H1 (cell line): ENCODE measurements around the gene CXCL9. TPM values are rescaled to one million over a fixed set of nuclear protein-coding genes. Genes with fewer than 3 reads are reported as not detected.

Experiments used
- CTCF ChIA-PET: fragments of 300-600 bp; sonication (Branson Sonifier 250); formaldehyde crosslinking; loops from one replicate; lab custom pipeline; 2021; ENCODE audit not compliant: partially characterized antibody; lab: Charles Lee
- POLR2A ChIA-PET: fragments of 300-600 bp; sonication (Branson Sonifier 250); formaldehyde crosslinking; loops from one replicate; lab custom pipeline; 2021; ENCODE audit warnings: inconsistent platforms; ENCODE audit not compliant: partially characterized antibody; lab: Charles Lee
- DNase-seq, 2 experiments: peaks; one replicate each; pipeline versions ENCODE4 v3.0.0 to v3.0.0-alpha.2; 2010 to 2022; ENCODE audit warnings: low spot score in 2 of 2, low read depth in 1 of 2, mixed read lengths in 1 of 2
- FAIRE-seq: peaks from 2 replicates; lab custom pipeline; 2011; peaks lifted over from hg19 to GRCh38; lab: Jason Lieb, UNC
- H2AFZ ChIP-seq: 2 replicates; pipeline ENCODE4 v1.8.1; 2012; ENCODE audit warnings: low read length, inconsistent platforms
- H2AK5ac ChIP-seq: 2 replicates; pipeline ENCODE4 v1.6.1; 2013; ENCODE audit warnings: low read depth, low read length
- H2BK120ac ChIP-seq: replicated peaks from 2 replicates; pipeline ENCODE3; 2013; ENCODE audit warnings: low read depth, low read length, inconsistent platforms
- H2BK12ac ChIP-seq: 2 replicates; pipeline ENCODE4 v1.6.1; 2013; ENCODE audit warnings: low read depth, low read length
- H2BK15ac ChIP-seq: 2 replicates; pipeline ENCODE4 v1.6.1; 2013; ENCODE audit warnings: low read length
- H2BK20ac ChIP-seq: 2 replicates; pipeline ENCODE4 v1.6.1; 2013; ENCODE audit warnings: low read length
- H2BK5ac ChIP-seq: 2 replicates; pipeline ENCODE4 v1.6.1; 2013; ENCODE audit warnings: low read depth, low read length
- H3K14ac ChIP-seq: 2 replicates; pipeline ENCODE4 v1.6.1; 2013; ENCODE audit warnings: inconsistent platforms; ENCODE audit not compliant: insufficient read length
- H3K18ac ChIP-seq: 2 replicates; pipeline ENCODE4 v1.6.1; 2013; ENCODE audit warnings: low read length; ENCODE audit errors: extremely low read depth
- H3K23ac ChIP-seq: 2 replicates; pipeline ENCODE4 v1.6.1; 2013; ENCODE audit warnings: inconsistent platforms; ENCODE audit not compliant: insufficient read length
- H3K23me2 ChIP-seq: 2 replicates; pipeline ENCODE4 v1.6.1; 2013; ENCODE audit warnings: low read depth, low read length
- H3K27ac ChIP-seq: 2 replicates; pipeline ENCODE4 v1.6.1; 2011; ENCODE audit warnings: low read depth, low read length, inconsistent platforms
- H3K27me3 ChIP-seq, 4 experiments: replicated peaks in 1 of 4; 1 replicate in 1 of 4; 2 replicates in 3 of 4; pipeline versions ENCODE4 v1.6.1 to v1.8.1; 2011 to 2013; ENCODE audit warnings: low read length in 3 of 4, mild to moderate bottlenecking in 3 of 4, inconsistent platforms in 2 of 4, mixed read lengths in 2 of 4, moderate library complexity in 1 of 4; ENCODE audit not compliant: control insufficient read depth in 3 of 4, insufficient read depth in 3 of 4; ENCODE audit errors: extremely low read depth in 1 of 4
- H3K36me3 ChIP-seq, 4 experiments: 2 replicates each; pipeline versions ENCODE4 v1.6.1 to v1.8.1; 2011 to 2013; ENCODE audit warnings: mild to moderate bottlenecking in 4 of 4, low read length in 3 of 4, moderate library complexity in 2 of 4, control low read depth in 1 of 4, inconsistent platforms in 1 of 4; ENCODE audit not compliant: insufficient read depth in 4 of 4, control insufficient read depth in 2 of 4
- H3K4ac ChIP-seq: replicated peaks from 2 replicates; pipeline ENCODE3; 2013; ENCODE audit warnings: low read length, low read depth, mixed read lengths, inconsistent platforms; ENCODE audit not compliant: insufficient read length
- H3K4me1 ChIP-seq, 4 experiments: replicated peaks in 1 of 4; 1 replicate in 1 of 4; 2 replicates in 3 of 4; pipeline versions ENCODE4 v1.6.1 to v1.8.1; 2011 to 2013; ENCODE audit warnings: low read length in 3 of 4, inconsistent platforms in 2 of 4, mixed read lengths in 1 of 4; ENCODE audit not compliant: insufficient read depth in 4 of 4, control insufficient read depth in 3 of 4
- H3K4me2 ChIP-seq, 2 experiments: 2 replicates each; pipeline versions ENCODE4 v1.6.1 to v1.8.1; 2011 to 2013; ENCODE audit warnings: low read depth in 2 of 2, low read length in 2 of 2, control low read depth in 1 of 2, inconsistent platforms in 1 of 2, mild to moderate bottlenecking in 1 of 2; ENCODE audit not compliant: insufficient read depth in 1 of 2
- H3K4me3 ChIP-seq, 4 experiments: fragments of 200-600, 300-600 bp in 1 of 4; sonication (generic), shearing (Covaris generic), sonication (Bioruptor Twin) in 1 of 4; 2 replicates each; pipeline versions ENCODE4 v1.5.1 to v1.8.1; 2011 to 2016; ENCODE audit warnings: low read length in 4 of 4, low read depth in 3 of 4, control low read depth in 2 of 4, inconsistent platforms in 2 of 4, mild to moderate bottlenecking in 2 of 4, mixed read lengths in 1 of 4, moderate library complexity in 1 of 4; ENCODE audit not compliant: insufficient read depth in 2 of 4; ENCODE audit errors: extremely low read depth in 1 of 4
- H3K56ac ChIP-seq: replicated peaks from 2 replicates; pipeline ENCODE3; 2013; ENCODE audit warnings: low read depth, mild to moderate bottlenecking, mixed read lengths, low read length, inconsistent platforms; ENCODE audit not compliant: insufficient read length
- H3K79me1 ChIP-seq: 2 replicates; pipeline ENCODE4 v1.6.1; 2013; ENCODE audit warnings: low read depth, low read length, control low read depth
- H3K79me2 ChIP-seq, 2 experiments: 2 replicates each; pipeline versions ENCODE4 v1.6.1 to v1.8.1; 2012 to 2013; ENCODE audit warnings: low read length in 2 of 2, mild to moderate bottlenecking in 2 of 2, inconsistent platforms in 1 of 2; ENCODE audit not compliant: insufficient read depth in 2 of 2, control insufficient read depth in 1 of 2
- H3K9ac ChIP-seq, 4 experiments: replicated peaks in 1 of 4; 1 replicate in 1 of 4; 2 replicates in 3 of 4; pipeline versions ENCODE4 v1.6.1 to v1.8.1; 2011 to 2013; ENCODE audit warnings: low read depth in 3 of 4, low read length in 3 of 4, control low read depth in 2 of 4, mild to moderate bottlenecking in 2 of 4, moderate library complexity in 2 of 4, inconsistent platforms in 1 of 4; ENCODE audit errors: extremely low read depth in 1 of 4
- H3K9me3 ChIP-seq, 2 experiments: 2 replicates each; pipeline versions ENCODE4 v1.6.1 to v1.8.1; 2012 to 2013; ENCODE audit warnings: mild to moderate bottlenecking in 2 of 2, moderate library complexity in 2 of 2, control low read depth in 1 of 2, inconsistent platforms in 1 of 2, low read depth in 1 of 2, low read length in 1 of 2, mixed read lengths in 1 of 2; ENCODE audit not compliant: insufficient read depth in 2 of 2
- H4K20me1 ChIP-seq, 2 experiments: replicated peaks in 1 of 2; 2 replicates each; pipeline versions ENCODE3 to v1.8.1; 2011 to 2013; ENCODE audit warnings: inconsistent platforms in 2 of 2, low read length in 2 of 2, mild to moderate bottlenecking in 1 of 2; ENCODE audit not compliant: insufficient read depth in 2 of 2, control insufficient read depth in 1 of 2
- H4K5ac ChIP-seq: 2 replicates; pipeline ENCODE4 v1.6.1; 2013; ENCODE audit warnings: low read length, low read depth, mixed read lengths, inconsistent platforms; ENCODE audit not compliant: insufficient read length
- H4K8ac ChIP-seq: 2 replicates; pipeline ENCODE4 v1.8.0; 2013; ENCODE audit warnings: mild to moderate bottlenecking, moderate library complexity, low read length, inconsistent platforms; ENCODE audit not compliant: insufficient read depth; ENCODE audit errors: extremely low read depth
- H4K91ac ChIP-seq: replicated peaks from 2 replicates; pipeline ENCODE3; 2013; ENCODE audit warnings: low read length, mixed read lengths, inconsistent platforms; ENCODE audit not compliant: insufficient read length
- E2F6 ChIP-seq: IDR thresholded peaks from 2 replicates; pipeline ENCODE4 v1.6.1; 2012; ENCODE audit warnings: inconsistent platforms
- KDM1A ChIP-seq: fragments of 200-600, 300-600 bp; sonication (generic); IDR thresholded peaks from 2 replicates; pipeline ENCODE4 v1.7.1; 2016; ENCODE audit warnings: mild to moderate bottlenecking, low read length, borderline replicate concordance
- WGBS, 2 experiments: shearing (Covaris generic) in 1 of 2; methylation state at CpG; one replicate each; pipeline versions ENCODE4 v1.1.6 to v1.1.7; 2013 to 2015; ENCODE audit warnings: low lambda C conversion rate in 2 of 2, mixed read lengths in 2 of 2, inconsistent platforms in 1 of 2, low coverage in 1 of 2, missing lambda C conversion rate in 1 of 2; ENCODE audit not compliant: insufficient replicate concordance in 2 of 2, insufficient coverage in 1 of 2, insufficient read length in 1 of 2; ENCODE audit errors: extremely low coverage in 1 of 2, missing lambda C conversion rate in 1 of 2; 5-methylcytosine and 5-hydroxymethylcytosine counted together
- polyA plus RNA-seq, 7 experiments: library from polyadenylated mRNA; depleted of rRNA in 3 of 7; stranded (reverse) in 5 of 7; unstranded in 2 of 7; fragments of >200 nt in 5 of 7; fragments of 200-250 nt in 2 of 7; gene quantifications; 1 replicate in 5 of 7; 2 replicates in 1 of 7; 4 replicates in 1 of 7; pipeline versions ENCODE4 v1.2.1 to v1.2.3, GENCODE V29; 2011 to 2013; ENCODE audit warnings: missing spikeins in 2 of 7, mixed read lengths in 2 of 7
- total RNA-seq: library from RNA; stranded (reverse); fragmentation: NEBNext Ultra II Directional; extraction: Animal tissue kit (Norgen Biotek cat#: 25700); gene quantifications from 2 replicates; pipeline ENCODE4 v1.2.1, GENCODE V29; 2021

Gene CXCL9
- total and polyA plus RNA-seq, 2 of the 8 experiments (the other 6 are each of a cell fraction or from before 2014, with no cell fraction given) = not detected

DNA sequence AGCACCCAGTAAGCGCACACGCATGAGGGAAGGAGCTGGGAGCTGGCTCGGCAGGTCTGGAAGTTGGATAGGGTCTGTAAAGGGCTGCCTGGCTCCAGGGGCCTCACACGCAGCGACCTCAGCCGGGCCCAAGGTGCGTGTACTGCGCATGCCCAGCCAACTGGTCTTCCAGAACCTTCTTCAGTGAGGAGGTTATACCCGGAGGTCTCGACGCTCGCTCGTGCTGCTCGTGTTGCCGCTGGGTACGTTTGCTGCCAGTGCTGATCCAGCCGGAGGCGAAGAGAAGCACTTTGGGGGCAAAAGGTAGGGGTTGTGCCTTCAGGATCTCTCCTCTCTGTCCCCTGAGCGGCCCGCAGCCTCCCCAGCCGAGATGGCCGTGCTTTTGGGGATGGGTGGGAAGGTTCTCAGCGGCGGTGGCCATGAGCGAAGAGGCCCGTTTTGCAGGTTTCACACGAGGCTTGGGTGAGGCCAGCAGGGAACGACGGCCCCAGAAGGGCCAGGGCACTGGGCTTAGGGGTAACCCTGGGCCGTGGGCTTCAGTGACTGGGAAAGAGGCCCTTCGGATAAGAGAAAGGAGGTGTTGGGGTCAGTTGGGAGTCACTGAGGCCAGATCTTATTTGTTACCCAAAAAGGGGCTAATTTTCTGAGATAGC, 3.8 kb upstream of the CXCL9 start:
- Histone ChIP-seq H4K5ac (no peak overlapping the region), H3K4me2 (no peak overlapping the region), H3K79me2 (no peaks in the 10 kb centered on the region), H3K18ac (peak overlapping the region; percentile 15; the same call in 1 of the 2 replicates), H3K27ac (no peak overlapping the region), H4K20me1 (no peaks in the 10 kb centered on the region), H2AK5ac (peak overlapping the region; percentile 56; the same call in 1 of the 2 replicates), H3K9ac (no peak overlapping the region), H3K56ac (no peak overlapping the region), H2AFZ (peak overlapping the region; percentile 90; the same call in 1 of the 2 replicates), H3K14ac (no peak overlapping the region), H2BK120ac (no peak overlapping the region), H3K23me2 (no peaks in the 10 kb centered on the region; the same call in 1 of the 2 replicates), H3K4me3 (no peak overlapping the region), H4K91ac (no peak overlapping the region), H3K4ac (no peak overlapping the region), H4K8ac (peak overlapping the region; percentile 9; the same call in 1 of the 2 replicates), H3K4me1 (peaks cover 0 to 5% (median 2%) of the 10 kb centered on the region in 4 experiments; a peak in 5 of 7 replicates), H2BK12ac (no peak overlapping the region; the same call in 1 of the 2 replicates), H3K27me3 (no peaks in the 10 kb centered on the region; a peak in 1 of 7 replicates), H3K9me3 (no peaks in the 10 kb centered on the region)
- ChIA-PET POLR2A (no interaction called here), CTCF (no interaction called here)
- DNase-seq = peak in 1 of 2 experiments; percentile 47
- no peak for FAIRE-seq
- no peak for TF ChIP-seq KDM1A
- peak; percentile 16; the same call in 1 of the 2 replicates for TF ChIP-seq E2F6
- TF ChIP-seq, all 59 proteins: peak for 1
- peak overlapping the region; percentile 36; the same call in 1 of the 2 replicates for H2BK5ac ChIP-seq
- peak overlapping the region; percentile 53; the same call in 1 of the 2 replicates for H2BK15ac ChIP-seq
- no peaks in the 10 kb centered on the region for H3K36me3 ChIP-seq
- peak overlapping the region; percentile 62; the same call in 1 of the 2 replicates for H2BK20ac ChIP-seq
- no peaks in the 10 kb centered on the region for H3K79me1 ChIP-seq
- 93% methylated on average over 31 of the region's 31 CpGs; no CpG with 5 or more reads in 1 of the 2 experiments for WGBS, 2 experiments
- no peak overlapping the region for H3K23ac ChIP-seq
